Inflammatory macrophage treated with lipopolysaccharide for 4 hours (primary cell): ENCODE data around the gene TMEM254.
"Not testable (repeated sequence)": the region's sequence is repeated elsewhere in the genome, so short reads cannot be mapped to it uniquely, and the experiment has no call there.

Source experiments
- DNase-seq: peaks from one replicate; pipeline ENCODE4 v3.0.0-alpha.2; 2020

The TMEM254 gene

GRCh38 chr10:80077869-80078447 lies 507 bp upstream of the TMEM254 start:
- DNase-seq: no peak

- no peak for DNase-seq
These were observed 851 bp downstream of the TMEM254 start for GRCh38 chr10:80079312-80079719.

- DNase-seq: no peak
These were observed 2.6 kb downstream of the TMEM254 start for GRCh38 chr10:80081026-80081425.

GRCh38 chr10:80081801-80082750 lies 3.6 kb downstream of the TMEM254 start:
- no peak for DNase-seq

GRCh38 chr10:80090121-80090520 lies 11.7 kb downstream of the TMEM254 start:
- no peak for DNase-seq

GRCh38 chr10:80094231-80094630 lies 15.8 kb downstream of the TMEM254 start:
- DNase-seq: no peak

- not testable (repeated sequence) for DNase-seq
These were observed 19.8 kb downstream of the TMEM254 start for GRCh38 chr10:80098272-80098671.

- not testable (repeated sequence) for DNase-seq
These were observed 20.8 kb downstream of the TMEM254 start for GRCh38 chr10:80099295-80099694.

- no peak for DNase-seq
These were observed 21.7 kb downstream of the TMEM254 start for GRCh38 chr10:80100116-80100515.

GRCh38 chr10:80100861-80101695 lies 22.6 kb downstream of the TMEM254 start:
- no peak for DNase-seq

GRCh38 chr10:80104066-80104926 lies 25.8 kb downstream of the TMEM254 start:
- no peak for DNase-seq

GRCh38 chr10:80108576-80109239 lies 30.2 kb downstream of the TMEM254 start:
- DNase-seq: no peak

GRCh38 chr10:80110986-80111385 lies 32.5 kb downstream of the TMEM254 start:
- no peak for DNase-seq

GRCh38 chr10:80118669-80119068 lies 40.2 kb downstream of the TMEM254 start:
- DNase-seq: no peak

- no peak for DNase-seq
These were observed 43.7 kb downstream of the TMEM254 start for GRCh38 chr10:80122110-80122710.

GRCh38 chr10:80122746-80123145 lies 44.3 kb downstream of the TMEM254 start:
- no peak for DNase-seq

- DNase-seq: no peak
These were observed 48.4 kb downstream of the TMEM254 start for GRCh38 chr10:80126876-80127275.

GRCh38 chr10:80131499-80131901 lies 53.0 kb downstream of the TMEM254 start:
- DNase-seq: no peak

- DNase-seq: no peak
These were observed 54.1 kb downstream of the TMEM254 start, which contains the start of gene PLAC9 for GRCh38 chr10:80132299-80133139. PLAC9 (plus strand) TSS chr10:80132730; CDS start chr10:80132763, 33 bp downstream.

- DNase-seq: no peak
These were observed 54.7 kb downstream of the TMEM254 start for GRCh38 chr10:80133206-80133605.
